Measurements from ENCODE around the gene NDUFV1. TPM values are rescaled to one million over a fixed set of nuclear protein-coding genes. Genes with fewer than 3 reads are reported as not detected.

The NDUFV1 gene
- total and polyA plus RNA-seq, 4 donors: 83.6 to 172 (median 163) TPM

DNA sequence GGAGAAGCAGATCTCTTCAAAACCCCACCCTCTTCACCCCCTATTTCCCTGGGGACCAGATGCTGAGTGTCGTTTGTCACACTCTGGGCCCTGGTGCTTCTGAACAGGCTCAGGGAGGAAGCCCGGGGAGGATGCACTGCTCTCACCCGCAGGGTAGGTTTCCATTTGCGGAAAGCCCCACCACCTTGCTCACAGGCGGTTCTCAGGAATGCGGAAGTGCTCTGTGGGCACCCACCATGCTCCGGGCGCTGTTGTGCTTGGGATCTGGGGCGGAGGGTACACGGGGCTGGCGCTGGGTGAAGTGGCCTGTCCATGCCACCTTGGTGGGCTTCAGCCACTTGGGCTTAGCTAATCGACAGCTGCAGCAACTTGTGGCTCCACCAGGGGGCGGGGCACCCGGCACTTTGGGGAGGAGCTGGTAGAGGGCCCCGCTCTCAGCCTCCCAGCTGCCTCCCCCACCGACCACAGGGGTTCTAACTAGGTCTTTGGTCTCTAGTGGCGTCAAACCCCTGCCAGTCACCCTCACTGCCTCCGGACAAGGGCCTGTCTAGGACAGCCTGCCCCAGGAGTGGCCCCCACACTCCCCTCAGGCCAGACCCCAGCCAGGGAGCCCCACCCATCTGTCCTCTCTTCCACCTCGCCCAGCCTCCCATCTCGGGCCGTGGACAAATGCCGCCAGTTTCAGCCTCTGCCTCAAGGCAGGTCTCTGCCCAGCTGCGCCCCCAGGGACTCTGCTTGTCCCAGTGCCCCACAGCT, 7.4 kb downstream of the NDUFV1 start:
- H3K9ac ChIP-seq (ENCODE audit: low read depth in 1 of 2, low read length in 2 of 2): no peak overlapping the region
- H3K27me3 ChIP-seq (ENCODE audit: control insufficient read depth in 4 of 4, insufficient read depth in 4 of 4, low read length in 3 of 4): no peaks in the 10 kb centered on the region
- DNase-seq (ENCODE audit: low spot score): peak; percentile 69
- H3K36me3 ChIP-seq (ENCODE audit: control insufficient read depth in 4 of 4, insufficient read depth in 3 of 4, low read depth in 1 of 4, low read length in 3 of 4): peaks cover 7 to 30% (median 15%) of the 10 kb centered on the region in 4 donors
- WGBS: 40% methylated on average over 23 of the region's 23 CpGs
- TF ChIP-seq HNF4G (IDR thresholded peaks at IDR 0.05) (no peak), RAD21 (IDR thresholded peaks at IDR 0.05) (peak; percentile 18 to 63), SP1 (IDR thresholded peaks at IDR 0.05) (no peak), YY1 (IDR thresholded peaks at IDR 0.05) (no peak), CTCF (IDR thresholded peaks at IDR 0.05; ENCODE audit: low read depth, low read length, missing input control) (peak; percentile 53), GABPA (IDR thresholded peaks at IDR 0.05 in 1 of 2, conservative IDR thresholded peaks at IDR 0.05 in 1 of 2) (no peak)
- no peaks in the 10 kb centered on the region for H3K9me3 ChIP-seq (ENCODE audit: control insufficient read depth in 4 of 4, low read length in 3 of 4)
- no peak overlapping the region for H3K4me3 ChIP-seq (ENCODE audit: low read depth in 1 of 3, low read length in 3 of 3)
- H3K4me1 ChIP-seq (ENCODE audit: control insufficient read depth in 4 of 4, insufficient read depth in 4 of 4, low read length in 3 of 4): peaks cover 3 to 25% (median 14%) of the 10 kb centered on the region in 4 donors
- peak overlapping the region; percentile 4 to 56 for H3K27ac ChIP-seq (ENCODE audit: low read depth in 1 of 2, low read length in 2 of 2)

DNA sequence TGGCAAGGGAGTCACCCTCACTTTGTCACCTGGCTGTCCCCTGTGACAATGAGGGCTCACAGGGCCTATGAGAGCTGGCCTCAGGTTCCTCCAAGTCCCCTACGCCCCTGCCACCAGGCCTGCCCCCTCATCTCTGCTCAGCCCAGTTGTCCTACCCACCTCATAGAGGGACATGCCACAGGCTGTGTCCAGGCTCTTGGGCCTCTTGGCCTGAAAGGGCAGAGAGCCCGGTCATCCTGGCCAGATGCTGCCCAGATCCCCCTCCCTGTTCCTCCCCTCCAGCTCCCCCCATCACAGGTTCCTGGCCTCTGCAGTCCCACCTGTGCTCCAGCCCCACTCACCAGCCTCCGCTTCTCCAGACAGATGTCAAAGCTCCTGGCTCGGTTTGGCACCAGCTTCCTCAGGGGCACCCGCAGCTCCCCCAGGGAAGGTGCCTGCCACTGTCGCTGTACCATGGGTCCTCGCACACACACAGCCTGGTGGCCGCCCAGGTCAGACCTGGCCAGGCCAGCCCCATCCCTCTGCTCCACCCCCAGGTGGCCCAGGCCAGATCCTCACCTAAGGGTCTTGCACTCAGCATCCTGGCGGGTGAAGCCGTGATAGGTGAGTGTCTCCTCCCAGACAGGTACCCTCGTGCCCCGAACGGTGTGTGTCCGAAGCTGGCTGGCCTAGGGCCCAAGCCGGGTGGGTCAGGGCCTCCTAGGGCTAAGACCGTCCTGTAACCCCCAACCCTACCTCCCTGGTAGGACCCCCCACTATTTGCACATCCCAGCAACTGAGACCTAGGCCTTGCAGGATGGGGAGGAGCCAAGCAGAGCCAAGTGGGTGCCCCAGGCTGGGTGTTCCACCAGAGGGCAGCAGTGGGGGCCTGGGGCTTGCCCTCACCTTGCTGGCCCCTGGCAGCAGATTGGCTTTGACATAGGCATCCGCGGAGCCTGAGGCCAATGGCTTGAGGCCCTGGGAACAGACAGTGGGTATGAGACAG, 8.3 kb downstream of the NDUFV1 start:
- no peaks in the 10 kb centered on the region for H3K27me3 ChIP-seq (ENCODE audit: control insufficient read depth in 4 of 4, insufficient read depth in 4 of 4, low read length in 3 of 4)
- 86% methylated on average over 18 of the region's 18 CpGs for WGBS
- TF ChIP-seq HNF4A (conservative IDR thresholded peaks at IDR 0.05) (peak in 1 of 2 donors; percentile 17), REST (IDR thresholded peaks at IDR 0.05) (no peak), RXRA (IDR thresholded peaks at IDR 0.05) (peak in 1 of 2 donors; percentile 20), HNF4G (IDR thresholded peaks at IDR 0.05) (no peak), JUND (IDR thresholded peaks at IDR 0.05) (no peak), GABPA (IDR thresholded peaks at IDR 0.05 in 1 of 2, conservative IDR thresholded peaks at IDR 0.05 in 1 of 2) (no peak), TAF1 (conservative IDR thresholded peaks at IDR 0.05) (no peak), SP1 (IDR thresholded peaks at IDR 0.05) (no peak), ATF3 (IDR thresholded peaks at IDR 0.05) (no peak), FOXA2 (IDR thresholded peaks at IDR 0.05) (no peak), RAD21 (IDR thresholded peaks at IDR 0.05) (peak; percentile 67 to 83), YY1 (IDR thresholded peaks at IDR 0.05) (no peak), CTCF (IDR thresholded peaks at IDR 0.05; ENCODE audit: low read depth, low read length, missing input control) (peak; percentile 79), NR2F2 (IDR thresholded peaks at IDR 0.05) (no peak), FOXA1 (IDR thresholded peaks at IDR 0.05) (no peak), EGR1 (IDR thresholded peaks at IDR 0.05; ENCODE audit: low read depth in 2 of 2) (no peak)
- TF ChIP-seq, protein P1, sequence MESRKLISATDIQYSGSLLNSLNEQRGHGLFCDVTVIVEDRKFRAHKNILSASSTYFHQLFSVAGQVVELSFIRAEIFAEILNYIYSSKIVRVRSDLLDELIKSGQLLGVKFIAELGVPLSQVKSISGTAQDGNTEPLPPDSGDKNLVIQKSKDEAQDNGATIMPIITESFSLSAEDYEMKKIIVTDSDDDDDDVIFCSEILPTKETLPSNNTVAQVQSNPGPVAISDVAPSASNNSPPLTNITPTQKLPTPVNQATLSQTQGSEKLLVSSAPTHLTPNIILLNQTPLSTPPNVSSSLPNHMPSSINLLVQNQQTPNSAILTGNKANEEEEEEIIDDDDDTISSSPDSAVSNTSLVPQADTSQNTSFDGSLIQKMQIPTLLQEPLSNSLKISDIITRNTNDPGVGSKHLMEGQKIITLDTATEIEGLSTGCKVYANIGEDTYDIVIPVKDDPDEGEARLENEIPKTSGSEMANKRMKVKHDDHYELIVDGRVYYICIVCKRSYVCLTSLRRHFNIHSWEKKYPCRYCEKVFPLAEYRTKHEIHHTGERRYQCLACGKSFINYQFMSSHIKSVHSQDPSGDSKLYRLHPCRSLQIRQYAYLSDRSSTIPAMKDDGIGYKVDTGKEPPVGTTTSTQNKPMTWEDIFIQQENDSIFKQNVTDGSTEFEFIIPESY (IDR thresholded peaks at IDR 0.05): no peak
- TF ChIP-seq, protein P2, sequence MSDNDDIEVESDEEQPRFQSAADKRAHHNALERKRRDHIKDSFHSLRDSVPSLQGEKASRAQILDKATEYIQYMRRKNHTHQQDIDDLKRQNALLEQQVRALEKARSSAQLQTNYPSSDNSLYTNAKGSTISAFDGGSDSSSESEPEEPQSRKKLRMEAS (IDR thresholded peaks at IDR 0.05): no peak
- no peaks in the 10 kb centered on the region for H3K9me3 ChIP-seq (ENCODE audit: control insufficient read depth in 4 of 4, low read length in 3 of 4)
- peaks cover 3 to 25% (median 14%) of the 10 kb centered on the region in 4 donors for H3K4me1 ChIP-seq (ENCODE audit: control insufficient read depth in 4 of 4, insufficient read depth in 4 of 4, low read length in 3 of 4)
- H3K36me3 ChIP-seq (ENCODE audit: control insufficient read depth in 4 of 4, insufficient read depth in 3 of 4, low read depth in 1 of 4, low read length in 3 of 4): peaks cover 6 to 25% (median 12%) of the 10 kb centered on the region in 4 donors
- peak overlapping the region in 1 of 2 donors; percentile 56 for H3K27ac ChIP-seq (ENCODE audit: low read depth in 1 of 2, low read length in 2 of 2)
- no peak for DNase-seq (ENCODE audit: low spot score)
- no peak overlapping the region for H3K4me3 ChIP-seq (ENCODE audit: low read depth in 1 of 3, low read length in 3 of 3)
- no peak overlapping the region for H3K9ac ChIP-seq (ENCODE audit: low read depth in 1 of 2, low read length in 2 of 2)

Measured in liver (tissue), 9 donors.